ENCODE data around the gene STAU1. TPM values are rescaled to one million over a fixed set of nuclear protein-coding genes. Genes with fewer than 3 reads are reported as not detected.
A peak's percentile ranks its signal among the peaks of the same experiment; 100 is the strongest.
"Not testable (repeated sequence)": the region's sequence is repeated elsewhere in the genome, so short reads cannot be mapped to it uniquely, and the experiment has no call there.

STAU1 gene
- total and polyA plus RNA-seq, 7 donors, result 51.9 to 110 (median 82.8) TPM

GRCh38 chr20:49199729-49200293, 11.7 kb upstream of the STAU1 start:
- no peaks in the 10 kb centered on the region for H3K9me3 ChIP-seq
- H3K36me3 ChIP-seq, result no peaks in the 10 kb centered on the region
- TF ChIP-seq CTCF (IDR thresholded peaks at IDR 0.05) (no peak), EP300 (IDR thresholded peaks at IDR 0.05) (no peak), POLR2A (IDR thresholded peaks at IDR 0.05) (no peak), POLR2AphosphoS5 (IDR thresholded peaks at IDR 0.05) (no peak)
- H3K4me3 ChIP-seq, result no peak overlapping the region
- no peaks in the 10 kb centered on the region for H3K27me3 ChIP-seq
- DNase-seq, result peak; percentile 13
- no peak overlapping the region for H3K27ac ChIP-seq
- no peaks in the 10 kb centered on the region for H3K4me1 ChIP-seq
- 87 to 90% methylated on average over 4 of the region's 4 CpGs for WGBS, 2 donors
- intact Hi-C loops (cut with DNase I), result no loop called here

GRCh38 chr20:49192944-49193518, 4.9 kb upstream of the STAU1 start:
- DNase-seq; H3K27me3 ChIP-seq; H3K36me3 ChIP-seq; H3K4me3 ChIP-seq; intact Hi-C loops (cut with DNase I); H3K9me3 ChIP-seq; H3K27ac ChIP-seq; H3K4me1 ChIP-seq: not testable (repeated sequence)
- 85 to 89% methylated on average over 11 of the region's 11 CpGs for WGBS, 2 donors

DNA sequence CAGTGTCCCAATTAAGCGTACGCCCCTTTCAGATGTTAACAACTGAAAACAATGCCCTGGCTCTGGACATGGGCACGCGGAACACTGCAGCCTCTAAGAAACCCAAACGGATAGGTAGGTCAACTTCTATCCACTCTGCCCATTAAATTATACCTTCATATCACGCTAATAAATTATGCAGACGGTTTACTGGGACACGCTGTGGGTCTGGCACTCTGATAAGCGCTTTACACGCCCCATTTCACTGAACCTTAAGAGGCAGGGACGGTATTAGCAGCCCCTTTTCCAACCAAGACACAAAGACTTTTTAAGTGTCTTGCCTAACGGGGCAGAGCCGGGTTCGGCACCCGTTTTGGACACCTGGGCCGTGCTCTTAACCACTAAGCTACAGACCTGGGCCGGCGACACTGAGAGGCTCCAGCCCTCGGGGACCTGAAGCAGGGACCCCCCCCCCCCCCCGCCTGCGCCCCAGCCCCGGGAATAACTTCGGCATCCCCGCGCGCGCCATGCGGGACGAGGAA, 744 bp downstream of the STAU1 start:
- Histone ChIP-seq H3K9me3 (no peaks in the 10 kb centered on the region), H3K36me3 (no peaks in the 10 kb centered on the region), H3K27me3 (no peaks in the 10 kb centered on the region), H3K4me3 (peak overlapping the region; percentile 79 to 95 (median 90)), H3K27ac (peak overlapping the region; percentile 90 to 98 (median 96)), H3K4me1 (peaks cover 0 to 41% (median 28%) of the 10 kb centered on the region in 4 donors)
- intact Hi-C loops (cut with DNase I), result loop anchor here (2.0 kb wide), 2 partner anchors 31 to 55 kb away; partner anchors contain the start of gene DDX27
- TF ChIP-seq POLR2A (IDR thresholded peaks at IDR 0.05) (no peak), EP300 (IDR thresholded peaks at IDR 0.05) (no peak), POLR2AphosphoS5 (IDR thresholded peaks at IDR 0.05) (no peak), CTCF (IDR thresholded peaks at IDR 0.05) (no peak)
- WGBS, 2 donors, result 1% methylated on average over 29 of the region's 29 CpGs
- DNase-seq, result peak; percentile 70

DNA sequence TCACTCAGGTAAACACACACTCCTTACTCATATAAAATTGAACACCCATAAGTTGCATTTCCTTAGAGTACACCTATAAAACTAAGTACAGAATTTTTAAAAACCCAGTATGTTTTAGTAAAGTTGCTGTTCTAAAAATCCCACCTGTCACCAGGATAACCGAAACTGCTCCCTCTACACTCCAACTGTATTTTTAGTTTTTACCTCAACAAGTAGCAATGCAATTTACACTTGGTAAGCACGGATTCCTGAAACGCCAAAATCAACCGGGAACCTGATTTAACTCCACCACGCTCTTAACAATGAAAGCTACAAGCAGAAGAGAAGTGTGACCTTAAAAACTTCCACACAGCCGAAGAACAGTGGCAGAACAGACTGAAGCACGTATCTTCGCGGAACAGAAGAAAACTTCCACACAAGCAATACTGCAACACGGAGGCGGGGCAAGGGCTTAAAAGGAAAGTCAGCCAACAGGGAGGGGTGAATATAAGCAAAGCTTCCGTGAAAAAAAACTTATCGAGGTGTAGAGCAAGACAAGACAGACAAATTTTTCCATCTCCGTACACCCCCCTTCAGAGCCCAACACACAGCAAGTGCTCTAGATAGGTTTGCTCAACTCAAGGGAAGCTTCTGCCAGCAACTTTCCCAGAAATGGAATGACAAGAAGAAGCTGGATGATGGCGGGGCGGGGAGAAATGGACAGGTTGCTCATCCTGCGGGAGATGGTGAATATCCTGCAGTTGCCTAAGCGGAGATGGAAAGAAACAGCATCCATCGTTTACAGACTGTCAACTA, 1.4 kb downstream of the STAU1 start:
- Histone ChIP-seq H3K36me3 (no peaks in the 10 kb centered on the region), H3K27me3 (no peaks in the 10 kb centered on the region), H3K4me3 (peak overlapping the region; percentile 79 to 95 (median 90)), H3K27ac (peak overlapping the region; percentile 90 to 98 (median 96)), H3K4me1 (peaks cover 0 to 48% (median 34%) of the 10 kb centered on the region in 4 donors), H3K9me3 (no peaks in the 10 kb centered on the region)
- DNase-seq, result peak; percentile 85
- TF ChIP-seq CTCF (IDR thresholded peaks at IDR 0.05) (no peak), POLR2A (IDR thresholded peaks at IDR 0.05) (peak in 1 of 2 donors; percentile 12), POLR2AphosphoS5 (IDR thresholded peaks at IDR 0.05) (peak in 3 of 4 donors; percentile 7 to 76 (median 42))
- intact Hi-C loops (cut with DNase I), result loop anchor here (2.0 kb wide), 2 partner anchors 32 to 54 kb away; partner anchors contain the start of gene DDX27
- 0 to 1% methylated on average over 19 of the region's 19 CpGs for WGBS, 2 donors

Measured in sigmoid colon (tissue), 7 donors.